HCT116 (cell line): Measurements from ENCODE around the gene GSDMA. TPM values are rescaled to one million over a fixed set of nuclear protein-coding genes. Genes with fewer than 3 reads are reported as not detected.

Experiments
- ATAC-seq: fragments of 200-7000 bp; cut with Tn5 transposase; 2 replicates; pipeline ENCODE4 v1.9.1; 2020; ENCODE audit warnings: mild to moderate bottlenecking, moderate library complexity
- BruUV-seq: library from RNA; stranded (reverse); fragments of 400-500 nt; replicated peaks from 2 replicates; lab custom pipeline; 2021; lab: Mats Ljungman, UMichigan
- CTCF ChIA-PET: fragments of 300-600 bp; sonication (Branson Sonifier 250); formaldehyde crosslinking; loops from one replicate; lab custom pipeline; 2021; ENCODE audit warnings: antibody characterized with exemption; lab: Charles Lee
- POLR2A ChIA-PET: fragments of 300-600, 350-600 bp; sonication (Branson Sonifier 250); formaldehyde crosslinking; loops from one replicate; lab custom pipeline; 2021; ENCODE audit warnings: antibody characterized with exemption; lab: Charles Lee
- RAD21 ChIA-PET, 2 experiments: fragments of 300-600 bp; sonication (Branson Sonifier 250); formaldehyde crosslinking; loops; one replicate each; lab custom pipeline; 2023; ENCODE audit warnings: low total read pairs in 2 of 2; ENCODE audit not compliant: uncharacterized antibody in 2 of 2, unreplicated experiment in 2 of 2, low non-redundant PET in 1 of 2; lab: Charles Lee
- DNase-seq: peaks from one replicate; pipeline ENCODE4 v3.0.0-alpha.2; 2010; ENCODE audit warnings: low read depth, low spot score
- H2AFZ ChIP-seq: fragments of 200-600 bp; shearing (Covaris generic), sonication (generic); 2 replicates; pipeline ENCODE4 v1.6.1; 2017; ENCODE audit warnings: low read depth, mixed run types, mixed read lengths, antibody characterized with exemption, low read length; ENCODE audit not compliant: poor library complexity, severe bottlenecking
- H3K27ac ChIP-seq: 2 replicates; pipeline ENCODE4 v1.5.1; 2012; ENCODE audit warnings: low read depth, low read length
- H3K27me3 ChIP-seq: fragments of 200-600 bp; sonication (generic); 2 replicates; pipeline ENCODE4 v1.6.1; 2016; ENCODE audit warnings: mixed run types, low read length, mixed read lengths; ENCODE audit not compliant: insufficient read depth
- H3K36me3 ChIP-seq, 2 experiments: fragments of 200-500 bp in 1 of 2; fragments of 200-600 bp in 1 of 2; sonication (Bioruptor generic) in 1 of 2; sonication (generic) in 1 of 2; 2 replicates each; pipeline versions ENCODE4 v1.5.1 to v1.6.1; 2014 to 2016; ENCODE audit warnings: low read length in 2 of 2, inconsistent platforms in 1 of 2, mixed read lengths in 1 of 2, mixed run types in 1 of 2; ENCODE audit not compliant: insufficient read depth in 2 of 2, control insufficient read depth in 1 of 2
- H3K4me1 ChIP-seq, 2 experiments: fragments of 200-600 bp in 1 of 2; sonication (generic) in 1 of 2; 2 replicates each; pipeline versions ENCODE4 v1.5.1 to v1.6.1; 2012 to 2017; ENCODE audit warnings: low read length in 2 of 2, inconsistent platforms in 1 of 2, mild to moderate bottlenecking in 1 of 2, mixed read lengths in 1 of 2, mixed run types in 1 of 2, moderate library complexity in 1 of 2; ENCODE audit not compliant: insufficient read depth in 2 of 2, control insufficient read depth in 1 of 2
- H3K4me2 ChIP-seq: fragments of 200-600 bp; sonication (generic); 2 replicates; pipeline ENCODE4 v1.6.1; 2017; ENCODE audit warnings: mixed run types, low read length, mixed read lengths
- H3K4me3 ChIP-seq, 2 experiments: fragments of 200-600 bp in 1 of 2; sonication (generic) in 1 of 2; replicated peaks in 1 of 2; 2 replicates each; pipeline ENCODE4 v1.5.1; 2011 to 2016; ENCODE audit warnings: low read length in 2 of 2, control low read depth in 1 of 2, low read depth in 1 of 2, mild to moderate bottlenecking in 1 of 2, mixed read lengths in 1 of 2, mixed run types in 1 of 2
- H3K79me2 ChIP-seq: fragments of 200-600 bp; sonication (generic); 2 replicates; pipeline ENCODE4 v1.6.1; 2017; ENCODE audit warnings: mild to moderate bottlenecking, mixed run types, low read length, moderate library complexity, mixed read lengths; ENCODE audit not compliant: insufficient read depth
- H3K9ac ChIP-seq: fragments of 200-600 bp; sonication (generic); 2 replicates; pipeline ENCODE4 v1.6.1; 2016; ENCODE audit warnings: low read length, mixed read lengths
- H3K9me2 ChIP-seq: fragments of 200-600 bp; sonication (generic), shearing (Covaris generic); 2 replicates; pipeline ENCODE4 v1.6.1; 2017; ENCODE audit warnings: mixed run types, mild to moderate bottlenecking, moderate library complexity; ENCODE audit not compliant: insufficient read depth
- H3K9me3 ChIP-seq, 2 experiments: fragments of 200-500 bp in 1 of 2; fragments of 200-600 bp in 1 of 2; sonication (Bioruptor generic) in 1 of 2; sonication (generic) in 1 of 2; 2 replicates each; pipeline ENCODE4 v1.6.1; 2014 to 2017; ENCODE audit warnings: low read length in 2 of 2, mixed read lengths in 2 of 2, inconsistent platforms in 1 of 2, low read depth in 1 of 2, mild to moderate bottlenecking in 1 of 2, mixed run types in 1 of 2, moderate library complexity in 1 of 2; ENCODE audit not compliant: control insufficient read depth in 1 of 2, insufficient read depth in 1 of 2
- H4K20me1 ChIP-seq: fragments of 200-600 bp; sonication (generic), shearing (Covaris generic); 2 replicates; pipeline ENCODE4 v1.6.1; 2017; ENCODE audit warnings: mixed run types, mild to moderate bottlenecking, moderate library complexity; ENCODE audit not compliant: insufficient read depth
- ATF3 ChIP-seq: IDR thresholded peaks from 2 replicates; pipeline ENCODE4 v1.6.1; 2012
- CBX3 ChIP-seq: IDR thresholded peaks from 2 replicates; pipeline ENCODE4 v1.6.1; 2012; ENCODE audit warnings: low read depth
- CEBPB ChIP-seq: IDR thresholded peaks from 2 replicates; pipeline ENCODE4 v1.6.1; 2012; ENCODE audit warnings: low read depth
- CTCF ChIP-seq, 3 experiments: fragments of 200-600 bp in 1 of 3; sonication (generic) in 1 of 3; IDR thresholded peaks in 2 of 3; conservative IDR thresholded peaks in 1 of 3; 2 replicates each; pipeline ENCODE4 v1.5.1; 2012 to 2017; ENCODE audit warnings: low read depth in 2 of 3, low read length in 2 of 3, antibody characterized with exemption in 1 of 3, borderline replicate concordance in 1 of 3, control low read depth in 1 of 3, mild to moderate bottlenecking in 1 of 3, mixed read lengths in 1 of 3, mixed run types in 1 of 3, moderate library complexity in 1 of 3; ENCODE audit not compliant: insufficient read depth in 1 of 3
- EGR1 ChIP-seq: IDR thresholded peaks from 2 replicates; pipeline ENCODE4 v1.6.1; 2012; ENCODE audit warnings: low read depth
- EZH2phosphoT487 ChIP-seq: fragments of 200-600 bp; IDR thresholded peaks from 2 replicates; pipeline ENCODE4 v1.6.1; 2018; ENCODE audit warnings: antibody characterized with exemption, borderline replicate concordance
- FOSL1 ChIP-seq: IDR thresholded peaks from 2 replicates; pipeline ENCODE4 v1.6.1; 2012; ENCODE audit warnings: low read depth
- JUND ChIP-seq: IDR thresholded peaks from 2 replicates; pipeline ENCODE4 v1.6.1; 2012
- POLR2A ChIP-seq: IDR thresholded peaks from 2 replicates; pipeline ENCODE4 v1.7.0; 2011; ENCODE audit warnings: borderline replicate concordance; ENCODE audit not compliant: insufficient read depth, insufficient read length; ENCODE audit errors: extremely low read depth
- POLR2AphosphoS5 ChIP-seq: IDR thresholded peaks from 2 replicates; pipeline ENCODE4 v1.6.1; 2011; ENCODE audit warnings: mild to moderate bottlenecking, low read depth, low read length, moderate library complexity
- RAD21 ChIP-seq: IDR thresholded peaks from 2 replicates; pipeline ENCODE4 v1.6.1; 2012; ENCODE audit warnings: low read depth, mild to moderate bottlenecking
- SP1 ChIP-seq: IDR thresholded peaks from 2 replicates; pipeline ENCODE4 v1.6.1; 2012; ENCODE audit warnings: low read depth
- TCF7L2 ChIP-seq: IDR thresholded peaks from 2 replicates; pipeline ENCODE4 v1.7.0; 2011; ENCODE audit warnings: borderline replicate concordance, inconsistent platforms; ENCODE audit not compliant: insufficient read depth, insufficient read length; ENCODE audit errors: extremely low read depth
- YY1 ChIP-seq: IDR thresholded peaks from 2 replicates; pipeline ENCODE4 v1.6.1; 2011; ENCODE audit warnings: low read length, low read depth, moderate library complexity, mild to moderate bottlenecking; ENCODE audit not compliant: insufficient replicate concordance; ENCODE audit errors: extremely low read depth
- ZFX ChIP-seq: fragments of 450-650 bp; IDR thresholded peaks from 2 replicates; pipeline ENCODE4 v1.6.1; 2017
- ZNF274 ChIP-seq: fragments of 200-500 bp; sonication (Bioruptor generic); IDR thresholded peaks from 2 replicates; pipeline ENCODE4 v1.6.1; 2014; ENCODE audit warnings: mild to moderate bottlenecking, low read depth, low read length, inconsistent platforms
- intact Hi-C: fragments of 100-400 bp; cut with micrococcal nuclease; formaldehyde crosslinking; loops from 2 replicates; pipeline ENCODE4 v1.10.0; 2022
- total RNA-seq: library from RNA; stranded (reverse); gene quantifications from one replicate; pipeline ENCODE4 v1.2.1, GENCODE V29; 2021; ENCODE audit not compliant: unreplicated experiment

The GSDMA gene
- total RNA-seq, 1 experiment from 2014 or later = not detected

GRCh38 chr17:39925282-39926134 is 37.3 kb upstream of the GSDMA start:
- no peak overlapping the region for H2AFZ ChIP-seq
- H3K9me3 ChIP-seq = no peaks in the 10 kb centered on the region
- intact Hi-C loops = no loop called here
- H3K36me3 ChIP-seq = peaks cover 0 to 28% of the 10 kb centered on the region in 2 experiments; a peak in 2 of 4 replicates
- H3K4me1 ChIP-seq = peaks cover 21 to 37% of the 10 kb centered on the region in 2 experiments
- H3K9me2 ChIP-seq = no peaks in the 10 kb centered on the region
- TF ChIP-seq FOSL1 = no peak
- no peak for TF ChIP-seq EGR1
- no peak for TF ChIP-seq CEBPB
- TF ChIP-seq ZNF274 = no peak
- TF ChIP-seq POLR2A = no peak
- TF ChIP-seq ZFX = no peak
- no peak for TF ChIP-seq ATF3
- no peak for TF ChIP-seq POLR2AphosphoS5
- no peak for TF ChIP-seq RAD21
- TF ChIP-seq CBX3 = no peak
- no peak for TF ChIP-seq YY1
- no peak for TF ChIP-seq CTCF (IDR thresholded peaks at IDR 0.05 in 2 of 3, conservative IDR thresholded peaks at IDR 0.05 in 1 of 3; ENCODE audit: borderline replicate concordance in 1 of 3, insufficient read depth in 1 of 3, low read depth in 2 of 3, low read length in 2 of 3)
- no peak for TF ChIP-seq JUND
- no peak for TF ChIP-seq EZH2phosphoT487
- no peak for TF ChIP-seq TCF7L2
- no peak for TF ChIP-seq SP1
- TF ChIP-seq, all 23 proteins: peak for 0
- ATAC-seq = no peak
- 0 out of 4 replicates have a peak overlapping the region, but pooled peaks of 1 of the 2 experiments have one; percentile 89 for H3K4me3 ChIP-seq
- ChIA-PET CTCF (no interaction called here), RAD21 (no interaction called here), POLR2A (no interaction called here)
- no peak overlapping the region for H3K27ac ChIP-seq
- peaks cover 24% of the 10 kb centered on the region; the same call in 1 of the 2 replicates for H3K79me2 ChIP-seq
- H3K4me2 ChIP-seq = peak overlapping the region; percentile 79; the same call in 1 of the 2 replicates
- no TSS peak for BruUV-seq
- no peaks in the 10 kb centered on the region for H3K27me3 ChIP-seq
- no peaks in the 10 kb centered on the region for H4K20me1 ChIP-seq
- no peak for DNase-seq
- no peak overlapping the region for H3K9ac ChIP-seq
